NOMO-1 (cell line): Measurements from ENCODE around the gene YIF1B.
"Not testable (repeated sequence)": the region's sequence is repeated elsewhere in the genome, so short reads cannot be mapped to it uniquely, and the experiment has no call there.

Experiments used
- DNase-seq, 2 experiments: peaks; one replicate each; lab custom pipeline; 2025; ENCODE audit not compliant: unreplicated experiment in 2 of 2; lab: John Stamatoyannopoulos, UW

Gene YIF1B

GRCh38 chr19:38315657-38316476 lies at the start of gene YIF1B:
Gene YIF1B, minus strand, starts transcription at chr19:38315947. Its CDS starts 30 bp downstream, at chr19:38315917.
- peak; percentile 97 to 98 for DNase-seq

DNA sequence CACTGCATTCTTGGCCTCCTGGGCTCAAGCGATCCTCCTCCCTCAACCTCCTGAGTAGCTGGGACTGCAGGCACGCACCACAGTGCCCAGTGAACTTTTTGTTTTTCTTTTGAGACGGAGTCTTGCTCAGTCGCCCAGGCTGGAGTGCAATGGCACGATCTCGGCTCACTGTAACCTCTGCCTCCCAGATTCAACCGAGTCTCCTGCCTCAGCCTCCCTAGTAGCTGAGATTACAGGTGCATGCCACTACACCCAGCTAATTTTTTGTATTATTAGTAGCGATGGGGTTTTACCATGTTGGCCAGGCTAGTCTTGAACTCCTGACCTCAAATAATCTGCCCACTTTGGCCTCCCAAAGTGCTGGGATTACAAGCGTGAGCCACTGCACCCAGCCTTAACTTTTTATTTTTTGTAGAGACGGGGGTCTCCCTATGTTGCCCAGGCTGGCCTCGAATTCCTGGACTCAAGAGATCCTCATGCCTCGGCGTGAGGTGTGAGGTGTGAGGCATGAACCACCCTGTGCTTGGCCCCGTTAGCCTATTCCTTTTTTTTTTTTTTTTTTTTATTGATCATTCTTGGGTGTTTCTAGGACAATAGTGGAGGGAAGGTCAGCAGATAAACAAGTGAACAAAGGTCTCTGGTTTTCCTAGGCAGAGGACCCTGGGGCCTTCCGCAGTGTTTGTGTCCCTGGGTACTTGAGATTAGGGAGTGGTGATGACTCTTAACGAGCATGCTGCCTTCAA lies 47.4 kb upstream of the YIF1B start:
- not testable (repeated sequence) for DNase-seq

- peak; percentile 76 to 81 for DNase-seq
Measured at GRCh38 chr19:38362076-38362945, 46.6 kb upstream of the YIF1B start.

- peak; percentile 77 to 93 for DNase-seq
Measured at GRCh38 chr19:38361633-38362075, 45.9 kb upstream of the YIF1B start.

- DNase-seq: no peak
Measured at GRCh38 chr19:38360839-38361631, 45.3 kb upstream of the YIF1B start.

- no peak for DNase-seq
Measured at GRCh38 chr19:38360351-38360750, 44.6 kb upstream of the YIF1B start.

DNA sequence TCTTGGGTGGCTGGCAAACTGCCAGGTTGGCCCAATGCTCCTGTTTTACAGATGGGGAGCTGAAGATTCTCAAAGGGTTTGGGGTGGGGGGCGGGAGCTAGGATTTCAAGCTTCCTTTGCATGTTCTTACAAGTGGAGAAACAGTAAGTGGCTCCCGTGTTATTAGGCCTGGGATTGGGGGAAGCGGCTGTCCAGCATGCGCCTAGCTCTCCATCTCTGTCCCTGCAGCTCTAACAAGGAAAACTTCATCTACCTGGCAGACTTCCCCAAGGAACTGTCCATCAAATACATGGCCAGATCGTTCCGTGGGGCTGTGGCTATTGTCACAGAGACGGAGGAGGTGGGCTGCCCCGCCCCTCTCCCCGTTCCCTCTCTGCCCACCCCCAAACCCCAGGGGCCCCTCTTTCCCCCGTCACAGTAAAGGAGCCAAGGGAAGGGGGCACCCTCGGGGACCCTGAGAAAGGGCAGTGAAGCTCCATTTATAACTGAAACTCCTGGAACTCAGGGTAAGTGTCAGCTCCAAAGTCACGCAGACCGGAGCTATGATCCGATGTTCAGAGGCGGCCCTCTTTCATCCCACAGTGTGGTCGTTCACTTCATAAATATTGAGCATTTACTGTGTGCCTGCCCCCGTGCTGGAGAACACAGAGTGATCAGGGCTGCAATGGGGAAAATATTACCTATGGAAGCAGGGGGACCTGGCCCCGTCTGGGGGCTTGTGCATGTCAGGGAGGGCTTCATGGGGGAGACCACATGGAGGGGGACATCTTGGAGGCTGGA lies 43.7 kb upstream of the YIF1B start:
- no peak for DNase-seq

DNA sequence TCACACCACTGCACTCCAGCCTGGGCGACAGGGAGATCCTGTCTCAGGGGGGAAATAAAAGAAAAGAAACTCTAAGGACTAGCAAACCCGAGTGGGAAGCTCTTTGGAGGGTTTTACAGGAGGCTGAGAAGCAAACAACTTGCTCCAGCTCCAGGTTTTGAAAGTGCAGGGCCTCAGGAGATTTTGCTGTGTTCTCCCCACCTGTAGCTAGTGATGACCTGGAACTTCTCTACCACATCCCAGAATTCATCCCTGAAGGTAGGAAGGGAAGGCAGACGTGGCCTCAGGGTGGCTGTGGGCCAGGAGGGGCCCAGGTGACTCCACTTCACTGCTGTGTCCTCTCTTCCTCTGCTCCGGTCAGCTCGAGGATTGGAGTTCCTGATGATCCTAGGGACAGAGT lies 42.3 kb upstream of the YIF1B start:
- no peak for DNase-seq

GRCh38 chr19:38355728-38356725 lies 40.3 kb upstream of the YIF1B start:
- DNase-seq: no peak

DNA sequence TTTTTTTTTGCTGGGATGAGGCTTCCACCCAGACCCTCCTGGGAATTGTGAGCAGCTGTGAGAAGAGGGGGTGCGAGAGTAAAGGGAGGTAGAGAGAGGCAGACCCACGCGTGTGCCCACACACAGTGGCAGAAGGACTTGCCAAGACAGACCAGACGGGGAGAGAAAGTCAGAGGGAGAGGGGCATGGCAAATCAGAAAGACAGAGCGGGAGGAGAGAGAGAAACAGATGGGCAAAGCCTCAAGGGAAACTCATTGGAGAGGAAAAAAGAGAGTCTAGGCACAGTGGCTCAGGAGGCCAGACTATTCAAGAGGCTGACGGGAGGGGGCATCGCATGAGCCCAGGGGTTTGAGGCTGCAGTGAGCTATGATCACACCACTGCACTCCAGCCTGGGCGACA lies 36.9 kb upstream of the YIF1B start:
- DNase-seq: no peak

- no peak for DNase-seq
Measured at GRCh38 chr19:38351865-38352395, 36.2 kb upstream of the YIF1B start.

GRCh38 chr19:38350883-38351282 lies 35.1 kb upstream of the YIF1B start:
- DNase-seq: no peak

DNA sequence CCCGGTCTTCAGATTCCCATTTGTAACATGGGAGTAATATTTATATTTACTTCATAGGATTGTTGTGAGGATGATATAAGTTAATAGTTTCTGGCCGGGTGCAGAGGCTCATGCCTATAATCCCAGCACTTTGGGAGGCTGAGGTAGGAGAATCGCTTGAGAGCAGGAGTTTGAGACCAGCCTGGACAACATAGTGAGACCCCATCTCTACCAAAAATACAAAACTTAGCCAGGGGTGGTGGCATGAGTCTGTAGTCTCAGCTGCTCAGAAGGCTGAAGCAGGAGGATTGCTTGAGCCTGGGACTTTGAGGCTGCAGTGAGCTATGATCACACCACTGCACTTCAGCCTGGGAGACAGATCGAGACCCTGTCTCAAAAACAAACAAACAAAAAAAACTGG lies 31.1 kb upstream of the YIF1B start:
- no peak for DNase-seq

- DNase-seq: no peak
Measured at GRCh38 chr19:38340927-38341326, 25.2 kb upstream of the YIF1B start.

DNA sequence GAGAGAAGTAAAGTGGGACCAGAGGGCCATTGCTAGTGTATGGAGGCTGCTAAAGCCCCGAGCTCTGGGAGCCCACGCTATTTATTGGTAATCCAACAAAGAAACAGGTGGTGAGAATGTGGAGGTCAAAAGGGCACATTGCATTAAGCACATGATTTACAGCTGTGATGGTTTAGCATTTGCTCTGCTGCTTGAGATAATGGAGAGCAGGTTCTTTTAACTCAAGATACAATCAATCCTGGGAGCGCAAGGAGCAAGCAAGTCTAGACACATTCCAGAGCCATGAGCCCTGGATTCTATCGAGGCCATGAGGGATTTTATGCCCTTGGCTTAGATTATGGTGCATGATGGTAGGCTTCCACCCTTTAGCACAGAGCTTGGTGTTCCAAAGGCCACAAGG lies 23.3 kb upstream of the YIF1B start:
- DNase-seq: not testable (repeated sequence)

- DNase-seq: no peak
Measured at GRCh38 chr19:38337360-38337653, 21.6 kb upstream of the YIF1B start.

GRCh38 chr19:38336638-38337359 lies 21.1 kb upstream of the YIF1B start:
- DNase-seq: peak; percentile 94 to 98
